NCI-H2081 treated with DMSO at 0.1 percent for 48 hours (cell line): ENCODE results near the gene PCDHGA11.
"Not testable (repeated sequence)": the region's sequence is repeated elsewhere in the genome, so short reads cannot be mapped to it uniquely, and the experiment has no call there.

Experiments
- DNase-seq: peaks from one replicate; lab custom pipeline; 2025; lab: John Stamatoyannopoulos, UW

The PCDHGA11 gene

DNA sequence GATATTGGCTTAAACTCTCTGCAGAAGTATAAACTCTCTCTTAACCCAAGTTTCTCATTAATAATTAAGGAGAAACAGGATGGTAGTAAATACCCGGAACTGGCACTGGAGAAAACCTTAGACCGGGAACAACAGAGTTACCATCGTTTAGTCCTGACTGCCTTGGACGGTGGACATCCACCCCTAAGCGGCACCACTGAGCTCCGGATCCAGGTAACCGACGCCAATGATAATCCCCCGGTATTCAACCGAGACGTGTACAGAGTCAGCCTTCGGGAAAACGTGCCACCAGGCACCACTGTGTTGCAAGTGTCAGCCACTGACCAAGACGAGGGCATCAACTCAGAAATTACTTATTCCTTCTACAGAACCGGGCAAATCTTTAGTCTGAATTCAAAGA is 22.2 kb upstream of the PCDHGA11 start:
- DNase-seq, result no peak

DNA sequence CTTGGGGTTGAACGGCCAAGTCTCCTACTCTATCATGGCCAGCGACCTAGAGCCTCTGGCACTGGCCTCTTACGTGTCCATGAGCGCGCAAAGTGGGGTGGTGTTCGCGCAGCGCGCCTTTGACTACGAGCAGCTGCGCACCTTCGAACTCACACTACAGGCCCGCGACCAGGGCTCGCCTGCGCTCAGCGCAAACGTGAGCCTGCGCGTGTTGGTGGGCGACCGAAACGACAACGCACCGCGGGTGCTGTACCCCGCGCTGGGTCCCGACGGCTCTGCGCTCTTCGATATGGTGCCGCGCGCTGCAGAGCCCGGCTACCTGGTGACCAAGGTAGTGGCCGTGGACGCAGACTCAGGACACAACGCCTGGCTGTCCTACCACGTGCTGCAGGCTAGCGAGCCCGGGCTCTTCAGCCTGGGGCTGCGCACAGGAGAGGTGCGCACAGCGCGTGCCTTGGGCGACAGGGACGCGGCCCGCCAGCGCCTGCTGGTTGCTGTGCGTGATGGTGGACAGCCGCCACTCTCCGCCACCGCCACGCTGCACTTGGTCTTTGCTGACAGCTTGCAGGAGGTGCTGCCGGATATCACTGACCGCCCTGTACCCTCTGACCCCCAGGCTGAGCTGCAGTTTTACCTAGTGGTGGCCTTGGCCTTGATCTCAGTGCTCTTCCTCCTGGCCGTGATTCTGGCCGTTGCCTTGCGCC is 21.1 kb upstream of the PCDHGA11 start:
- no peak for DNase-seq

DNA sequence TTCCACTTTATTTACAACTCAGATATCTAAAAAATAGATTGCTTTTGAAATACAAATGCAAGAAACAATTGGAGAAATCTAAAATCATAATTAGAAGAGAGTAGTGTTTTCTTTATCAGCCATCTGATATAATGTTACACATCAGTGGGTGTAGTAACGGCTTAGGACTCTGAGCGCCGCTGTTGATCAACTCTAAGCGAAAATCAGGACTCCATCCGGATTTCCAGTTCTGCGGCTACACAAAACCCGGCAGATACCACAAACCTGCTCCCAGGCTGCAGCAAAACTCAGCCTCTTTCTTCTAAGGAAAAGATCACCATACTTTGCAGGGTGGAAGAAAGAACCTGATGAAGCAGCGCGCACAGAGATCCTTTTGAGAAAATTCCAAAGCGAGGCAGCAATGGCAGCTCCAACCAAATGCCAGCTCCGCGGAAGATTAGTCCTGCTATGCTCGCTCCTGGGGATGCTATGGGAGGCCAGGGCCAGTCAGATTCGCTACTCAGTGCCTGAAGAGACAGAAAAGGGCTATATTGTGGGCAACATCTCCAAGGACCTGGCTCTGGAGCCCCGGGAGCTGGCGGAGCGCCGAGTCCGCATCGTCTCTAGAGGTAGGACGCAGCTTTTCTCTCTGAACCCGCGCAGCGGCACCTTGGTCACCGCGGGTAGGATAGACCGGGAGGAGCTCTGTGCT is 18.2 kb upstream of the PCDHGA11 start, which contains the start of gene PCDHGA9:
PCDHGA9 (plus strand) TSS at position 226 of the 691 bp plus-strand sequence; CDS start at position 401, 175 bp downstream.
- DNase-seq, result no peak

DNA sequence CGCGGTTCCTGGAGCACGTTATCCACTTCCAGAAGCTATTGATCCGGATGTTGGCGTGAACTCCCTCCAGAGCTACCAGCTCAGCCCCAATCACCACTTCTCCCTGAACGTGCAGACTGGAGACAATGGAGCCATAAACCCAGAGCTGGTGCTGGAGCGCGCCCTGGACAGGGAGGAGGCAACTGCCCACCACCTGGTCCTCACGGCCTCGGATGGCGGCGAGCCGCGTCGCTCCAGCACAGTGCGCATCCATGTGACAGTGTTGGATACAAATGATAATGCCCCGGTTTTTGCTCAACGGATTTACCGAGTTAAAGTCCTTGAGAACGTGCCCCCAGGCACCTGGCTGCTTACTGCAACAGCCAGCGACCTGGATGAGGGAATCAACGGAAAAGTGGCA is 17.5 kb upstream of the PCDHGA11 start:
- no peak for DNase-seq

DNA sequence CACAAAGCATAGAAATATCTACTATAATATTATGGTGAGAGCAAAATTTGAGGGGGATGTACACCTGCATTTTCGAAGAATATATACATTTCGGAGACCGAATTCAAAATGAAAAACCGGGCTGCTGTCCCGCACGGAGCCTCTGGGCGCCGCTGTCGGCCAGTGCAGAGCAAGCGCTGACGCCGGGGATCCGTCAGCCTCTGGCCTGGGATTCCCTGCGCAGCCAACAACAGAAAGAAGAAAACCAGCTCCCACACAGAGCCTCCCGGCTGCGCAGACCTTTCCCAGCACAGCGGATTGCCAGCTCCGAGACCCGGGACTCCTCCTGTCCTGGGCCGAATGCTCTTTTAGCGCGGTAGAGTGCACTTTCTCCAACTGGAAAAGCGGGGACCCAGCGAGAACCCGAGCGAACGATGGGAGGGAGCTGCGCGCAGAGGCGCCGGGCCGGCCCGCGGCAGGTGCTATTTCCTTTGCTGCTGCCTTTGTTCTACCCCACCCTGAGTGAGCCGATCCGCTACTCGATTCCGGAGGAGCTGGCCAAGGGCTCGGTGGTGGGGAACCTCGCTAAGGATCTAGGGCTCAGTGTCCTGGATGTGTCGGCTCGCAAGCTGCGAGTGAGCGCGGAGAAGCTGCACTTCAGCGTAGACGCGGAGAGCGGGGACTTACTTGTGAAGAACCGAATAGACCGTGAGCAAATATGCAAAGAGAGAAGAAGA is 12.9 kb upstream of the PCDHGA11 start, which contains the start of gene PCDHGB6:
PCDHGB6 (plus strand) TSS at position 232 of the 716 bp plus-strand sequence; CDS start at position 414, 182 bp downstream.
- not testable (repeated sequence) for DNase-seq

DNA sequence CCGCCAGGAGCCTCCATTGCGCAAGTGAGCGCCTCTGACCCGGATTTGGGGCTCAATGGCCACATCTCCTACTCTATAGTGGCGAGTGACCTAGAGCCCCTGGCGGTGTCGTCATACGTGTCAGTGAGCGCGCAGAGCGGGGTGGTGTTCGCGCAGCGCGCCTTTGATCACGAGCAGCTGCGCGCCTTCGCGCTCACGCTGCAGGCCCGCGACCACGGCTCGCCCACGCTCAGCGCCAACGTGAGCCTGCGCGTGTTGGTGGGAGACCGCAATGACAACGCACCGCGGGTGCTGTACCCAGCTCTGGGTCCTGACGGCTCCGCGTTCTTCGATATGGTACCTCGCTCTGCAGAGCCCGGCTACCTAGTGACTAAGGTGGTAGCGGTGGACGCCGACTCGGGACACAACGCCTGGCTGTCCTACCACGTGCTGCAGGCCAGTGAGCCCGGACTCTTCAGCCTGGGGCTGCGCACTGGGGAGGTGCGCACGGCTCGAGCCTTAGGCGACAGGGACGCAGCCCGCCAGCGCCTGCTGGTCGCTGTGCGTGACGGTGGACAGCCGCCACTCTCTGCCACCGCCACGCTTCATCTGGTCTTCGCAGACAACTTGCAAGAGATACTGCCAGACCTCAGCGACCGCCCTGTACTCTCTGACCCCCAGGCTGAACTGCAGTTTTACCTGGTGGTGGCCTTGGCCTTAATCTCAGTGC is 11.1 kb upstream of the PCDHGA11 start:
- no peak for DNase-seq

DNA sequence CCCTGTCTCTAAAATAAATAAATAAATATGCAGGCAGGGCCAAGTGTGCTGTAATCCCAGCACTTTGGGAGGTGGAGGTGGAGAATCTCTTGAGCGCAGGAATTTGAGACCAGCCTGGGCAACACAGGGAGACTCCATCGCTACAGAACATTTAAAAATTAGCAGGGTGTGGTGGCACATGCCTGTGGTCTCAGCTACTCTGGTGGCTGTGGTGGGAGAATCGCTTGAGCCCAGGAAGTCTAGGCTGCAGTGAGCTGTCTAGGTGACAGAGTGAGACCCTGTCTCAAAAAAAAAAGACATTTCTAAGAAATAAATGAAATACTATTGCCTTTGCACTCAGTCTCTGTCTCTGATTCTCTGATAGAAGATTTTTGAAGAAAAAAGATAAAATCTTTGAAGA is 9.3 kb upstream of the PCDHGA11 start:
- no peak for DNase-seq

DNA sequence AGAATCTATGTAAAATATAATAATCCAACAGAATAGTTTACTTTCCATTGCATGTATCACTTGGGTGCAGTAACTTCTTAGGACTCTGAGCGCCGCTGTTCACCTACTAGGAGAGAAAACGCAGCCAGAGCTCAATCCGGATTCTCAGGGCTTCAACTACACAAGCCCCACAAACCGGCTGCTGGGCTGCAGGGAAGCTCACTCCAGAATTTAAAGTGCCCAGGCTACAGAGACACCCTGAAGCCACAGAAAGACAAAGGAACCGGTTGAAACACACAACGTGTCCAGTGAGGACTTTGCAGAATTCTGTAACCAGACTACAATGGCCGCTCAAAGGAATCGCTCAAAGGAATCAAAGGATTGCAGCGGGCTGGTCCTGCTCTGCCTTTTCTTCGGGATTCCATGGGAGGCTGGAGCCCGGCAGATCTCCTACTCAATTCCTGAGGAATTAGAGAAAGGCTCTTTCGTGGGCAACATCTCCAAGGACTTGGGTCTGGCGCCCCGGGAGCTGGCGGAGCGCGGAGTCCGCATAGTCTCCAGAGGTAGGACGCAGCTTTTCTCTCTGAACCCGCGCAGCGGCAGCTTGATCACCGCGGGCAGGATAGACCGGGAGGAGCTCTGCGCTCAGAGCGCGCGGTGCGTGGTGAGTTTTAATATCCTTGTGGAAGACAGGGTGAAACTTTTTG is 7.9 kb upstream of the PCDHGA11 start, which contains the start of gene PCDHGA10:
PCDHGA10 (plus strand) TSS at position 134 of the 686 bp plus-strand sequence; CDS start at position 323, 189 bp downstream.
- DNase-seq, result no peak

DNA sequence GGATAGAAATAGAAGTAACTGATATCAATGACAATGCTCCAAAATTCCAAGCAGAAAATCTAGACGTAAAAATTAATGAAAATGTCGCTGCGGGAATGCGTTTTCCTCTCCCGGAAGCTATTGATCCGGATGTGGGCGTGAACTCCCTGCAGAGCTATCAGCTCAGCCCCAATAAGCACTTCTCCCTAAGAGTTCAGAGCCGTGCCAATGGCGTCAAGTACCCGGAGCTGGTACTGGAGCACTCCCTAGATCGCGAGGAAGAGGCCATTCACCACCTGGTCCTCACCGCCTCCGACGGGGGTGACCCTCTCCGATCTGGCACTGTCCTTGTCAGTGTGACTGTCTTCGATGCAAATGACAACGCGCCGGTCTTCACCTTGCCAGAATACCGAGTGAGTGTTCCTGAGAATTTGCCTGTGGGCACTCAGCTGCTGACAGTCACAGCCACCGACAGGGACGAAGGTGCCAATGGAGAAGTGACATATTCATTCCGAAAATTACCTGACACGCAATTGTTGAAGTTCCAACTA is 7.2 kb upstream of the PCDHGA11 start:
- DNase-seq, result no peak

DNA sequence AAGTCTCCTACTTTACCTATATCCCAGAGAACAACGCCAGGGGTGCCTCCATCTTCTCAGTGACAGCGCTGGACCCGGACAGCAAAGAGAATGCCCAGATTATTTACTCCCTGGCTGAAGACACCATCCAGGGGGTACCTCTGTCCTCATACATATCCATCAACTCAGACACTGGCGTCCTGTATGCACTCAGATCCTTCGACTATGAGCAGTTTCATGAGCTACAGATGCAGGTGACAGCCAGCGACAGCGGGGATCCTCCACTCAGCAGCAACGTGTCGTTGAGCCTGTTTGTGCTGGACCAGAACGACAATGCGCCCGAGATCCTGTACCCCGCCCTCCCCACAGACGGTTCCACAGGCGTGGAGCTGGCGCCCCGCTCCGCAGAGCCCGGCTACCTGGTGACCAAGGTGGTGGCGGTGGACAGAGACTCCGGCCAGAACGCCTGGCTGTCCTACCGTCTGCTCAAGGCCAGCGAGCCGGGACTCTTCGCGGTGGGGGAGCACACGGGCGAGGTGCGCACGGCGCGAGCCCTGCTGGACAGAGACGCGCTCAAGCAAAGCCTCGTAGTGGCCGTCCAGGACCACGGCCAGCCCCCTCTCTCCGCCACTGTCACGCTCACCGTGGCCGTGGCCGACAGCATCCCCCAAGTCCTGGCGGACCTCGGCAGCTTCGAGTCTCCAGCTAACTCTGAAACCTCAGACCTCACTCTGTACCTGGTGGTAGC is 6.1 kb upstream of the PCDHGA11 start:
- not testable (repeated sequence) for DNase-seq

DNA sequence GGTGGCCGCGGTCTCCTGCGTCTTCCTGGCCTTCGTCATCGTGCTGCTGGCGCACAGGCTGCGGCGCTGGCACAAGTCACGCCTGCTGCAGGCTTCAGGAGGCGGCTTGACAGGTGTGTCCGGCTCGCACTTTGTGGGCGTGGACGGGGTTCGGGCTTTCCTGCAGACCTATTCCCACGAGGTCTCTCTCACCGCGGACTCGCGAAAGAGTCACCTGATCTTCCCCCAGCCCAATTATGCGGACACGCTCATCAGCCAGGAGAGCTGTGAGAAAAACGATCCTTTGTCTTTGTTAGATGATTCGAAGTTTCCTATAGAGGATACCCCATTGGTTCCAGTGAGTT is 5.6 kb upstream of the PCDHGA11 start:
- DNase-seq, result not testable (repeated sequence)

DNA sequence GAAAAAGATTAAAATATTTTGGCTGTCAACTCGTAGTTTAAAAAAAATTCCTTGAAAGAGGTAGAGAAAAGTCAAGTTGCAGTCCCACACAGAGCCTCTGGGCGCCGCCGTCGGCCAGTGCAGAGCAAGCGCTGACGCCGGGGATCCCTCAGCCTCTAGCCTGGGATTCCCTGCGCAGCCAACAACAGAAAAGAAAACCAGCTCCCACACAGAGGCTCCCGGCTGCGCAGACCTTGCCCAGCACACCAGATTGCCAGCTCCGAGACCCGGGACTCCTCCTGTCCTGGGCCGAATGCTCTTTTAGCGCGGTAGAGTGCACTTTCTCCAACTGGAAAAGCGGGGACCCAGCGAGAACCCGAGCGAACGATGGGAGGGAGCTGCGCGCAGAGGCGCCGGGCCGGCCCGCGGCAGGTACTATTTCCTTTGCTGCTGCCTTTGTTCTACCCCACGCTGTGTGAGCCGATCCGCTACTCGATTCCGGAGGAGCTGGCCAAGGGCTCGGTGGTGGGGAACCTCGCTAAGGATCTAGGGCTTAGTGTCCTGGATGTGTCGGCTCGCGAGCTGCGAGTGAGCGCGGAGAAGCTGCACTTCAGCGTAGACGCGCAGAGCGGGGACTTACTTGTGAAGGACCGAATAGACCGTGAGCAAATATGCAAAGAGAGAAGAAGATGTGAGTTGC is 3.2 kb upstream of the PCDHGA11 start, which contains the start of gene PCDHGB7:
PCDHGB7 (plus strand) TSS at position 184 of the 679 bp plus-strand sequence; CDS start at position 367, 183 bp downstream.
- DNase-seq, result peak; percentile 13

DNA sequence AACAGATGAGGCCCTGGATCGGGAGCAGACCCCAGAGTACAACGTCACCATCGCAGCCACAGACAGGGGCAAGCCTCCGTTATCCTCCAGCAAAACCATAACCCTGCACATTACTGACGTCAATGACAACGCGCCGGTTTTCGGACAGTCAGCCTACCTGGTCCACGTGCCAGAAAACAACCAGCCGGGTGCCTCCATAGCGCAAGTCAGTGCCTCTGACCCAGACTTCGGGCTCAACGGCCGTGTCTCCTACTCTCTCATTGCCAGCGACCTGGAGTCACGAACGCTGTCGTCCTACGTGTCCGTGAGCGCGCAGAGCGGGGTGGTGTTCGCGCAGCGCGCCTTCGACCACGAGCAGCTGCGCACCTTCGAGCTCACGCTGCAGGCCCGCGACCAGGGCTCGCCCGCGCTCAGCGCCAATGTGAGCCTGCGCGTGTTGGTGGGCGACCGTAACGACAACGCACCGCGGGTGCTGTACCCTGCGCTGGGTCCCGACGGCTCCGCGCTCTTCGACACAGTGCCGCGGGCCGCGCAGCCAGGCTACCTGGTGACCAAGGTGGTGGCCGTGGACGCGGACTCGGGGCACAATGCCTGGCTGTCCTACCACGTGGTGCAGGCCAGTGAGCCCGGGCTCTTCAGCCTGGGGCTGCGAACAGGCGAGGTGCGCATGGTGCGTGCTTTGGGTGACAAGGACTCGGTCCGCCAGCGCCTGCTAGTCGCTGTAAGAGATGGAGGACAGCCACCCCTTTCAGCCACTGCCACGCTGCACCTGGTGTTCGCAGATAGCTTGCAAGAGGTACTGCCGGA is 1.6 kb upstream of the PCDHGA11 start:
- no peak for DNase-seq

DNA sequence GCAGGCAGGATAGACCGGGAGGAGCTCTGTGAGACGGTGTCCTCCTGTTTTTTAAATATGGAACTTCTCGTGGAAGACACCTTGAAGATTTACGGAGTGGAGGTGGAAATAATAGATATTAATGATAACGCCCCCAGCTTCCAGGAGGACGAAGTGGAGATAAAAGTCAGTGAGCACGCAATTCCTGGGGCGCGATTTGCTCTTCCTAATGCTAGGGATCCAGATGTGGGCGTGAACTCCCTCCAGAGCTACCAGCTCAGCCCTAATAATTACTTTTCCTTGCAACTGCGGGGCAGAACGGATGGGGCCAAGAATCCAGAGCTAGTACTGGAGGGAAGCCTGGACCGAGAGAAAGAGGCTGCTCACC is 621 bp downstream of the PCDHGA11 start:
- no peak for DNase-seq

DNA sequence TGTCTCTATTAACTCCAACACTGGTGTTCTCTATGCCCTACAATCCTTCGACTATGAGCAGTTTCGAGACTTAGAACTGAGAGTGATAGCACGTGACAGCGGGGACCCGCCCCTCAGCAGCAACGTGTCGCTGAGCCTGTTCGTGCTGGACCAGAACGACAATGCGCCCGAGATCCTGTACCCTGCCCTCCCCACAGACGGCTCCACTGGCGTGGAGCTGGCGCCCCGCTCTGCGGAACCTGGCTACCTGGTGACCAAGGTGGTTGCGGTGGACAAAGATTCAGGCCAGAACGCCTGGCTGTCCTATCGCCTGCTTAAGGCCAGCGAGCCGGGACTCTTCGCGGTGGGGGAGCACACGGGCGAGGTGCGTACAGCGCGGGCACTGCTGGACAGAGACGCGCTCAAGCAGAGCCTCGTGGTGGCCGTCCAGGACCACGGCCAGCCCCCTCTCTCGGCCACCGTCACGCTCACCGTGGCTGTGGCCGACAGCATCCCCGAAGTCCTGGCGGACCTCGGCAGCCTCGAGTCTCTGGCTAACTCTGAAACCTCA is 2.0 kb downstream of the PCDHGA11 start:
- no peak for DNase-seq

DNA sequence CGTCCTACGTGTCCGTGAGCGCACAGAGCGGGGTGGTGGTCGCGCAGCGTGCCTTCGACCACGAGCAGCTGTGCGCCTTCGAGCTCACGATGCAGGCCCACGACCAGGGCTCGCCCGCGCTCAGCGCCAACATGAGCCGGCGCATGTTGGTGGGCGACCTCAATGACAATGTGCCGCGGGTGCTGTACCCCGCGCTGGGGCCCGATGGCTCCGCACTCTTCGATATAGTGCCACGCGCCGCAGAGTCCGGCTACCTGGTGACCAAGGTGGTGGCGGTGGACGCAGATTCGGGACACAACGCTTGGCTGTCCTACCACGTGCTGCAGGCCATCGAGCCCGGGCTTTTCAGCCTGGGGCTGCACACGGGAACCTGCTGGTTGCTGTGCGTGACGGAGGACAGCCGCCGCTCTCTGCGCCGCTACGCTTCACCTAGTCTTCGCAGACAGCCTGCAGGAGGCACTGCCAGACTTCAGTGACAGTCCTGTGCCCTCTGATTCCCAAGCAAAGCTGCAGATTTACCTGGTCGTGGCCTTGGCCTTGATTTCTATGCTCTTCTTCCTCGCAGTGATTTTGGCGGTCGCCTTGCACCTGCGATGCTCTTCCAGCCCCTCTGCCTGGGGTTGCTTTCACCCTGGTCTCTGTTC is 7.1 kb downstream of the PCDHGA11 start:
- no peak for DNase-seq

DNA sequence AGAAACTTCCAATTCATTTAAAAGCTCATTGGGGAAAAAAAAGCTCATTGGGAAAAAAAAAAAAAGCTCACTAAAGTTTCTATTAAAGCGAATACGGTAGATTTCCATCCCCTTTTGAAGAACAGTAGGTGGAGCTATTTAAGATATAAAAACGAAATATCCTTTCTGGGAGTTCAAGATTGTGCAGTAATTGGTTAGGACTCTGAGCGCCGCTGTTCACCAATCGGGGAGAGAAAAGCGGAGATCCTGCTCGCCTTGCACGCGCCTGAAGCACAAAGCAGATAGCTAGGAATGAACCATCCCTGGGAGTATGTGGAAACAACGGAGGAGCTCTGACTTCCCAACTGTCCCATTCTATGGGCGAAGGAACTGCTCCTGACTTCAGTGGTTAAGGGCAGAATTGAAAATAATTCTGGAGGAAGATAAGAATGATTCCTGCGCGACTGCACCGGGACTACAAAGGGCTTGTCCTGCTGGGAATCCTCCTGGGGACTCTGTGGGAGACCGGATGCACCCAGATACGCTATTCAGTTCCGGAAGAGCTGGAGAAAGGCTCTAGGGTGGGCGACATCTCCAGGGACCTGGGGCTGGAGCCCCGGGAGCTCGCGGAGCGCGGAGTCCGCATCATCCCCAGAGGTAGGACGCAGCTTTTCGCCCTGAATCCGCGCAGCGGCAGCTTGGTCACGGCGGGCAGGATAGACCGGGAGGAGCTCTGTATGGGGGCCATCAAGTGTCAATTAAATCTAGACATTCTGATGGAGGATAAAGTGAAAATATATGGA is 9.7 kb downstream of the PCDHGA11 start, which contains the start of gene PCDHGA12:
PCDHGA12 (plus strand) TSS at position 176 of the 782 bp plus-strand sequence; CDS start at position 429, 253 bp downstream.
- DNase-seq, result no peak
